Measurements from ENCODE around the gene SLIT3.

Gene SLIT3

GRCh38 chr5:169085636-169086035 lies 215.3 kb downstream of the SLIT3 start:
- no peak for DNase-seq (ENCODE audit: low read depth in 1 of 2, low spot score in 1 of 2)

GRCh38 chr5:169085212-169085611 lies 215.7 kb downstream of the SLIT3 start:
- DNase-seq (ENCODE audit: low read depth in 1 of 2, low spot score in 1 of 2), result no peak

- DNase-seq (ENCODE audit: low read depth in 1 of 2, low spot score in 1 of 2), result no peak
Measured at GRCh38 chr5:169084775-169085174, 216.2 kb downstream of the SLIT3 start.

GRCh38 chr5:169083394-169084018 lies 217.4 kb downstream of the SLIT3 start:
- no peak for DNase-seq (ENCODE audit: low read depth in 1 of 2, low spot score in 1 of 2)

- no peak for DNase-seq (ENCODE audit: low read depth in 1 of 2, low spot score in 1 of 2)
Measured at GRCh38 chr5:169081000-169081724, 219.8 kb downstream of the SLIT3 start.

DNA sequence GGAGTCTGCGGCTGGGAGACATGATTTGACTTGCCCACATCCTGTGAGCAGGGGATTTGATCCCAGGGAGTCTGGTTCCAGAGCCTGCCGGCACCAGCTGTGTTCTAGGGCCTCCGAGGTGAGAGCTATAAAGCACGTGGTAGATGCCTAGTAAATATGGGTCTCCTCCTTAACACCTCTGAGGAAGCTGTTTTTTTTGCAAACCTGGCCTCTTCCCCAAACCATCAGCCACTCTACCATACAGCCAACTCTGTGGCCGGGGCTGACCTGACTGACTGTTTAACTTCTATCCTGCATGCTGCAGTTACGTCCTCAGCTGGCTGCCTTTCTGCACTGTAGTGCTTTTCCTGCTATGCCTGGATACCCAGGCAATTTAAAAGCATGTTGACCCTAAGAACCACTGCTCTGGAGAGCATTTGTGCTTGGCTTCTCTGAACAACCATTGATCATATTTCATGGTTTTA lies 220.5 kb downstream of the SLIT3 start:
- DNase-seq (ENCODE audit: low read depth in 1 of 2, low spot score in 1 of 2), result no peak

DNA sequence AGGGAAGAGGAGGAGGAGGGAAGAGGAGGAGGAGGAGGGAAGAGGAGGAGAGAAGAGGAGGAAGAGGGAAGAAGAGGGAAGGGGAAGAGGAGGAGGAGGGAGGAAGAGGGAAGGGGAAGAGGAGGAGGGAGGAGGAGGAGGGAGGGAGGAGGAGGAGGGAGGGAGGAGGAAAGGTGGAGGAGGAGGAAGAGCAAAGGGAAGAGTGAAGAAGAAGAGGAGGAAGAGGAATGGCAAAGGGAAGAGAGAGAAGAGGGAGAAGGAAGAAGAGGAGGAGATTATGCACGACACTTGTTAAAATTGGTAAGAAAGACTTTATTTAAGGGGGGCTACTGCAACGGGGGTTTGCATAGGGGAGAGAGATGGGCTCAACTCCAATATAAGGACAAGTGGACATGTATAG lies 221.2 kb downstream of the SLIT3 start:
- no peak for DNase-seq (ENCODE audit: low read depth in 1 of 2, low spot score in 1 of 2)

DNA sequence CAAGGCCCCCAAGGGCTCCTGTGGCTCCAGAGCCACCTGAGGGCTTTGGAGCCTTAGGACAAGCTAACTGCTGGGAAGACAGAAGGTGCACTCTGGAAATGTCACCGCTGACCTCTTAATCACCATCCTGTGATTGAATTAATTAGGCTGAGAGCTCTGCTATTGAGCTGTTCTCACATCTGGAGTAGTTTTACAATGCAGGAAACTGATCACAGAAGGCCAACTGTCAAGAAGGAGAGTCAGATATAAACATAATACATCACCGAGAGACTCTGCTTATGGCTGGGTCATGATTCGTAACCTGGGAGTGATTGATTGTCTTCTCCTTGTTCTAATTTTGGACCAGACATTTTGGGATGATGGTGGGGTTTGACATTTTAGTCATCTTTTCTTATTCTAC lies 226.1 kb downstream of the SLIT3 start:
- no peak for DNase-seq (ENCODE audit: low read depth in 1 of 2, low spot score in 1 of 2)

GRCh38 chr5:169072233-169072632 lies 228.7 kb downstream of the SLIT3 start:
- DNase-seq (ENCODE audit: low read depth in 1 of 2, low spot score in 1 of 2), result no peak

DNA sequence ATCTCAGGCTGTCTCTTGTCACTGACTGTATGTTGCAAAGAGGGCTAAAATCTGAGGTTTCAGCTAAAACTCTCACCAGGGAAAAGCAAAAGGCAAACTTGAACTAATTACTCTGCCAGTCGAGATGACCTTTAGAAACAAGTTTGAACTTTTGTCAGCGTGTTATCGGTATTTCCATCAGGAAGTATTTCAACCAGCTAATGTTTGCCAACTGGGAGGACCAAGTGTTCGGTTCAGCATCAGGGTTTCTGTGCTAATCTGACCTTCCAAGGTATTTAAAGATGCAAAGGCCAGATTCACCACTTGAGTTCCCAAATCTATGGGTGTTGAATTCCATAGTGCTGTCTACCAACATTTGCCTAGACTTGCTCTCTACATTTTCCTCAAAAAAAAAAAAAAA lies 230.5 kb downstream of the SLIT3 start:
- no peak for DNase-seq (ENCODE audit: low read depth in 1 of 2, low spot score in 1 of 2)

DNA sequence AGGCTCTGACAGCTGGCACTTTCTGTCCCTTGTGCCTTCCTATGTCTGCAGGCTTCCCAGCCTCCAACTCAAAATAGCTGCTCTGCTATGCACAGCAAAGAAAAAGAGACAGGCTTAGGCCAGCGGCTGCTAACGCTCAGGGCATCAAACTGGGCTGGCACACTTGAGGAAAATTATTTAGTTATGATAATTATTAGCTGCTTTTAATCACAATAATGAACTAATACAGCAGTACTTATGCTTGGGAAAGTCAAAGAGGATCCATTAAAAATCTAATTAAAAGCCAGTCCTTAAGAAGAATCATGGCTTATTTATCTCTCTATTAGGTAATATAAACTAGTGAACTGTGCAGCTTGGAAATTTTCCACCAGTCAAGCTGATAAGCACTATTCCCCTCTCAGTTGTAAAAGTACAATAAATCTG lies 233.2 kb downstream of the SLIT3 start:
- DNase-seq (ENCODE audit: low read depth in 1 of 2, low spot score in 1 of 2), result no peak

GRCh38 chr5:169065400-169065799 lies 235.5 kb downstream of the SLIT3 start:
- no peak for DNase-seq (ENCODE audit: low read depth in 1 of 2, low spot score in 1 of 2)

- no peak for DNase-seq (ENCODE audit: low read depth in 1 of 2, low spot score in 1 of 2)
Measured at GRCh38 chr5:169064093-169064492, 236.8 kb downstream of the SLIT3 start.

DNA sequence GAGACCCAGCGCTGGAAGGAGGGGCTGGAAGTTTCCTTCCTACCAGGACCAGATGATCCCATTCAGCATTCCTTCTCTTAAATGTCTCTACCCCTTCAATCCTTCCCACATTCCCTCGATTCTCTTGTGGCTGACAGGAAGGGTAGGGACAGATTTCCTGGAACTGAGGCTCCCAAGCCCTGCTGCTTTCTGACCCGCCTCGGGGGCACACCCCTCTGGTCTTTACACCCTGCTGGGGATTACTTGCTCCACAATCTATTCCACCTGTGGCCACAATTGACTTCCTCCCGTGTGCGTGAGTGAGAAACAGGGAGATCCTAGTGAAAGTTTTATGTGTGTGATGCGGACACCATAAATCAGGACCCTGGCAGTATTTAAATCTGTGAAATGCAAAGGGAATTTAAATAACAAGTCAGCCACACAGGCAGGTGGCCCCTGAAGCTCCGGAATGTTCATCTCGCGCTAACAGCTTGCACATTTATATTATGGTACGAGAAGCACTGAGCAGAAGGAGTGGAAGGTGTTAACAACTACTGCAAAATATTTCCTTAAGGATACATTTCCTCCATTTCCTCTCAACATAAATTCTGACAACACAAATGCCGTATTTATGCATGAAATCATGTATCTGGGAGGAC lies 237.5 kb downstream of the SLIT3 start:
- no peak for DNase-seq (ENCODE audit: low read depth in 1 of 2, low spot score in 1 of 2)

DNA sequence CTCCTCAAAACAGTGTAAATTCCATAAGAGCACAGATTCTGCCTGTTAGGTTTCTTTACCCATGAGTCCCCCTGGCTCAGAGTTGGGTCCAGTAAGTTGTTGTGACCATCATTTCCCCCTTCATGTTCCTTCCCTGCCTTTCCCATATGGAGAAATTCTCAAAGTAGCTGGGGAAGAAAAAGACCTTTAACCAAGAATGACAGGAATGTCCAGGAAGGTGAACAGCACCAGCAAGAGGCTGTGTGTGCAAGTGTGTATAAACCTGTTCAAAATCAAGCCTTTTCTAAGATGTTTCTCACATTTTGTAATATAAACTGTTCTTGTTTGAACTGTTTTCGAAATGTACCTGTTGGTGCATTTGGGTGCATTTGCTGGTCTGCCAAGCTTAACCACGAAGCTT lies 238.2 kb downstream of the SLIT3 start:
- no peak for DNase-seq (ENCODE audit: low read depth in 1 of 2, low spot score in 1 of 2)

GRCh38 chr5:169054506-169054905 lies 246.4 kb downstream of the SLIT3 start:
- DNase-seq (ENCODE audit: low read depth in 1 of 2, low spot score in 1 of 2), result no peak

DNA sequence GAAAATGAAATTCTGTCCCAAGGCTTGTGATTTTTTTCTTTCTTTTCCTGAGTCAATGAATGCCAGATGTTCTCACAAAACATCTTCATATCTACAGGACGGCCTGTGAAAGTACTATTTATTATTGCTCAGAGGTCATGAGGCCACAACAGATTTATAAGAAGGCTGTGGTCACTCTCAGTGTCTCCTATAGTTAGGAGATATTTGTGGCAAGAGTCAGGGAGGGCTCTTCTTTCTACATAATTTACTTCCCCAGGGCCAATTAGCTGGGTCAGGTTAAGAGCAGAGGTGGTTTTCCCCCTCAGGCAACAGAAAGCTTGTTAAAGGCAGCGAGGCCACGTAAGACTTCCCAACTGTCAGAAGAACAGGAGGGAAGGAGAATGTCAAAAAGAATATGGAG lies 248.7 kb downstream of the SLIT3 start:
- no peak for DNase-seq (ENCODE audit: low read depth in 1 of 2, low spot score in 1 of 2)

GRCh38 chr5:169051351-169051750 lies 249.6 kb downstream of the SLIT3 start:
- no peak for DNase-seq (ENCODE audit: low read depth in 1 of 2, low spot score in 1 of 2)

DNA sequence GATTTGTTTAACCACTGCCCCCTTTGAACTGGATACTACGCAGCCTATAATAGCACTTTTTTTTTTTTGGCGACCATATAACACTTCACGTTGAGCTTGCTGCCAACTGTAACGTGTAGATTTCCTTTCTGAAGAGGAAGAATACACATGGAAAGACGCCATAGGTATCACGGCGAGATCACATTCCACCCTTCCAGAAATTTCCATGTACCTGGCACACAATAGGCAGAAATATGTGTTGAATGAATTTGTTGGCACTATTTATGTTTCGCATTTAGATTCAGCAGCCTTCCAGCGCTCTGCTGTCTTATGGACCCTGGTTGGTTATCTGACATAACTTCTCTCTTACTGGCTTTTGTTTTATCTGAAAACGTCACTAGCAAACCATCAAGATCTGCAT lies 250.3 kb downstream of the SLIT3 start:
- no peak for DNase-seq (ENCODE audit: low read depth in 1 of 2, low spot score in 1 of 2)

GRCh38 chr5:169050146-169050571 lies 250.8 kb downstream of the SLIT3 start:
- no peak for DNase-seq (ENCODE audit: low read depth in 1 of 2, low spot score in 1 of 2)

DNA sequence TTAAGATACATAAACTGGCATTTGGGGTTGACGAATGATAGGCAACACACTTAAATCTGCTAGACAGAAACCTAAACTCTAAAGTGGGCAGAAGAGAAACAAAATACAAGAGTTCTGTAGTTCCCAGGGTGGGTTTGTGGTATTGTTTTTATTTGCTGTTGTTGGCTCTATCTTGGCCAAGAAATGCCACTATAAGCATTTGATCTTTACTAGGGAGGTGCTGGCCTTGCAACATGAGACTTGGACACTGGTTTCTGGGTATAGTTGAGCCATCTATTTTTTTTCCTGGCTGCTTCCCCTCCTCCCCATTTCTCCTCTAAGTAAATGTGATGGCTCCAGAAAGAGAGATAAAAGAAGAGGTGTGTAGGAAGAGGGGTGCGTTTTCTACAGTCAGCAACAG lies 251.2 kb downstream of the SLIT3 start:
- no peak for DNase-seq (ENCODE audit: low read depth in 1 of 2, low spot score in 1 of 2)

Measured in activated T-helper 1 cell treated with anti-CD3 and anti-CD28 coated beads, Interleukin-2, amount 50 U/mL, for 16 hours (primary cell).